ENCODE results near the gene PLCH1.

GRCh38 chr3:155326244-155326643, 418.6 kb downstream of the PLCH1 start:
- TF ChIP-seq PATZ1 (CRISPR knock-in tag; IDR thresholded peaks at IDR 0.05; ENCODE audit: borderline replicate concordance) (no peak), ARNTL (CRISPR knock-in tag; IDR thresholded peaks at IDR 0.05; ENCODE audit: borderline replicate concordance, low read depth) (no peak), ZC3H10 (CRISPR knock-in tag; IDR thresholded peaks at IDR 0.05) (no peak), BACH2 (CRISPR knock-in tag; IDR thresholded peaks at IDR 0.05; ENCODE audit: borderline replicate concordance) (no peak), ZNF70 (CRISPR knock-in tag; IDR thresholded peaks at IDR 0.05) (no peak), CSDC2 (CRISPR knock-in tag; IDR thresholded peaks at IDR 0.05) (no peak), ZFP30 (CRISPR knock-in tag; IDR thresholded peaks at IDR 0.05) (no peak), ZNF8 (CRISPR knock-in tag; IDR thresholded peaks at IDR 0.05) (no peak), RARB (CRISPR knock-in tag; IDR thresholded peaks at IDR 0.05) (no peak)
